Activated naive CD4-positive, alpha-beta T cell (primary cell): ENCODE data around the gene GET4.
"Not testable (repeated sequence)": the region's sequence is repeated elsewhere in the genome, so short reads cannot be mapped to it uniquely, and the experiment has no call there.

ENCODE experiments used
- DNase-seq, 4 experiments: peaks; one replicate each; lab custom pipeline; 2025; lab: John Stamatoyannopoulos, UW

Gene GET4

GRCh38 chr7:845731-846130, 30.6 kb upstream of the GET4 start:
- no peak for DNase-seq

- not testable (repeated sequence) for DNase-seq
Measured at GRCh38 chr7:846958-847650, 29.2 kb upstream of the GET4 start.

- not testable (repeated sequence) for DNase-seq
Measured at GRCh38 chr7:847728-848127, 28.6 kb upstream of the GET4 start.

GRCh38 chr7:849145-849544, 27.2 kb upstream of the GET4 start:
- DNase-seq = no peak

GRCh38 chr7:849781-850180, 26.6 kb upstream of the GET4 start:
- DNase-seq = no peak

- DNase-seq = no peak
Measured at GRCh38 chr7:851204-851603, 25.1 kb upstream of the GET4 start.

GRCh38 chr7:853366-854117, 22.8 kb upstream of the GET4 start:
- DNase-seq = no peak

- no peak for DNase-seq
Measured at GRCh38 chr7:854118-854775, 22.1 kb upstream of the GET4 start.

GRCh38 chr7:855686-856369, 20.5 kb upstream of the GET4 start:
- no peak for DNase-seq

- DNase-seq = no peak
Measured at GRCh38 chr7:856444-857095, 19.8 kb upstream of the GET4 start.

GRCh38 chr7:857661-858060, 18.7 kb upstream of the GET4 start:
- DNase-seq = no peak

- no peak for DNase-seq
Measured at GRCh38 chr7:859359-860030, 16.9 kb upstream of the GET4 start.

GRCh38 chr7:860149-860548, 16.2 kb upstream of the GET4 start:
- no peak for DNase-seq

- DNase-seq = no peak
Measured at GRCh38 chr7:861222-861621, 15.1 kb upstream of the GET4 start.

- DNase-seq = no peak
Measured at GRCh38 chr7:862157-862556, 14.2 kb upstream of the GET4 start.

GRCh38 chr7:863106-863505, 13.2 kb upstream of the GET4 start:
- no peak for DNase-seq

GRCh38 chr7:865921-866320, 10.4 kb upstream of the GET4 start:
- no peak for DNase-seq

GRCh38 chr7:867001-867405, 9.4 kb upstream of the GET4 start:
- DNase-seq = no peak

- no peak for DNase-seq
Measured at GRCh38 chr7:867406-868188, 8.8 kb upstream of the GET4 start.

- DNase-seq = no peak
Measured at GRCh38 chr7:868189-868486, 8.2 kb upstream of the GET4 start.

- DNase-seq = no peak
Measured at GRCh38 chr7:869348-869747, 7.0 kb upstream of the GET4 start.
